NCI-H1930 (cell line): ENCODE results near the gene DPEP3.
A peak's percentile ranks its signal among the peaks of the same experiment; 100 is the strongest.
"Not testable (repeated sequence)": the region's sequence is repeated elsewhere in the genome, so short reads cannot be mapped to it uniquely, and the experiment has no call there.

Experiments
- DNase-seq, 2 experiments: peaks; one replicate each; lab custom pipeline; 2025; lab: John Stamatoyannopoulos, UW

Gene DPEP3

GRCh38 chr16:67943619-67944504 is 36.4 kb downstream of the DPEP3 start, which contains the start of gene LCAT:
TSS of gene LCAT (minus strand) at chr16:67944120. CDS start at chr16:67944101, 19 bp downstream.
- no peak for DNase-seq

GRCh38 chr16:67943256-67943618 is 37.1 kb downstream of the DPEP3 start:
- no peak for DNase-seq

- no peak for DNase-seq
These were observed 37.6 kb downstream of the DPEP3 start for GRCh38 chr16:67942510-67943255.

- DNase-seq = no peak
These were observed 38.1 kb downstream of the DPEP3 start for GRCh38 chr16:67942200-67942509.

- no peak for DNase-seq
These were observed 38.7 kb downstream of the DPEP3 start for GRCh38 chr16:67941469-67942199.

- DNase-seq = no peak
These were observed 39.7 kb downstream of the DPEP3 start for GRCh38 chr16:67940446-67941089.

GRCh38 chr16:67939507-67940445 is 40.5 kb downstream of the DPEP3 start:
- no peak for DNase-seq

- not testable (repeated sequence) for DNase-seq
These were observed 42.6 kb downstream of the DPEP3 start for GRCh38 chr16:67937713-67938112.

GRCh38 chr16:67936880-67937605 is 43.3 kb downstream of the DPEP3 start:
- no peak for DNase-seq

GRCh38 chr16:67936124-67936879 is 44.0 kb downstream of the DPEP3 start, which contains the start of gene PSMB10:
TSS of gene PSMB10 (minus strand) at chr16:67936850. CDS start at chr16:67936749, 101 bp downstream.
- DNase-seq = no peak

GRCh38 chr16:67935402-67936123 is 44.7 kb downstream of the DPEP3 start:
- peak; percentile 82 to 91 for DNase-seq

- no peak for DNase-seq
These were observed 45.2 kb downstream of the DPEP3 start for GRCh38 chr16:67935101-67935401.

GRCh38 chr16:67934306-67935100 is 45.8 kb downstream of the DPEP3 start:
- no peak for DNase-seq

GRCh38 chr16:67933805-67934204 is 46.5 kb downstream of the DPEP3 start:
- no peak for DNase-seq

- DNase-seq = no peak
These were observed 47.8 kb downstream of the DPEP3 start for GRCh38 chr16:67932462-67932840.

GRCh38 chr16:67931712-67932461 is 48.4 kb downstream of the DPEP3 start, which contains the start of gene CTRL:
TSS of gene CTRL (minus strand) at chr16:67931862. CDS start at chr16:67931852, 10 bp downstream.
- DNase-seq = no peak

GRCh38 chr16:67930678-67931211 is 49.6 kb downstream of the DPEP3 start:
- DNase-seq = no peak
